ENCODE measurements around the gene BDKRB1.

- TF ChIP-seq POLR2A (IDR thresholded peaks at IDR 0.05) = no peak
- no peak for TF ChIP-seq CTCF (IDR thresholded peaks at IDR 0.05)
Observed at GRCh38 chr14:96243785-96244184, 12.2 kb upstream of the BDKRB1 start.

All from thyroid gland (tissue), 4 donors.